Nephron (organoid): ENCODE measurements around the gene ZNF234.
"Not testable (repeated sequence)": the region's sequence is repeated elsewhere in the genome, so short reads cannot be mapped to it uniquely, and the experiment has no call there.

Source experiments
- H3K27ac Mint-ChIP-seq, 3 experiments: 2 replicates each; pipeline ENCODE4 v1.8.0; 2020; ENCODE audit warnings: mixed read lengths in 3 of 3, mild to moderate bottlenecking in 2 of 3, moderate library complexity in 1 of 3
- H3K27me3 Mint-ChIP-seq: 2 replicates; pipeline ENCODE4 v1.8.0; 2021; ENCODE audit warnings: low read depth, mild to moderate bottlenecking, moderate library complexity, mixed read lengths
- H3K36me3 Mint-ChIP-seq: 2 replicates; pipeline ENCODE4 v1.8.0; 2020; ENCODE audit warnings: low read depth, mixed read lengths
- H3K4me1 Mint-ChIP-seq: 2 replicates; pipeline ENCODE4 v1.8.0; 2020; ENCODE audit warnings: mixed read lengths
- H3K4me3 Mint-ChIP-seq, 3 experiments: 2 replicates each; pipeline ENCODE4 v1.8.0; 2020; ENCODE audit warnings: mild to moderate bottlenecking in 3 of 3, mixed read lengths in 3 of 3, moderate library complexity in 2 of 3
- H3K9me3 Mint-ChIP-seq: 2 replicates; pipeline ENCODE4 v1.8.0; 2020; ENCODE audit warnings: mixed read lengths
- TF ChIP-seq, protein P1 (sequence below), 3 experiments: fragments of 200-600 bp; sonication (generic); IDR thresholded peaks; one replicate each; pipeline ENCODE4 v1.5.0; 2021; ENCODE audit warnings: antibody characterized with exemption in 3 of 3; ENCODE audit not compliant: unreplicated experiment in 3 of 3

Gene ZNF234

GRCh38 chr19:44164673-44165512 is 23.5 kb downstream of the ZNF234 start, which contains the start of gene ZNF226:
Gene ZNF226 (plus strand): TSS chr19:44165100. CDS start chr19:44170081, 4,981 bp downstream.
- peaks cover 48% of the 10 kb centered on the region for H3K36me3 Mint-ChIP-seq
- no peaks in the 10 kb centered on the region for H3K27me3 Mint-ChIP-seq
- TF ChIP-seq, protein P1, sequence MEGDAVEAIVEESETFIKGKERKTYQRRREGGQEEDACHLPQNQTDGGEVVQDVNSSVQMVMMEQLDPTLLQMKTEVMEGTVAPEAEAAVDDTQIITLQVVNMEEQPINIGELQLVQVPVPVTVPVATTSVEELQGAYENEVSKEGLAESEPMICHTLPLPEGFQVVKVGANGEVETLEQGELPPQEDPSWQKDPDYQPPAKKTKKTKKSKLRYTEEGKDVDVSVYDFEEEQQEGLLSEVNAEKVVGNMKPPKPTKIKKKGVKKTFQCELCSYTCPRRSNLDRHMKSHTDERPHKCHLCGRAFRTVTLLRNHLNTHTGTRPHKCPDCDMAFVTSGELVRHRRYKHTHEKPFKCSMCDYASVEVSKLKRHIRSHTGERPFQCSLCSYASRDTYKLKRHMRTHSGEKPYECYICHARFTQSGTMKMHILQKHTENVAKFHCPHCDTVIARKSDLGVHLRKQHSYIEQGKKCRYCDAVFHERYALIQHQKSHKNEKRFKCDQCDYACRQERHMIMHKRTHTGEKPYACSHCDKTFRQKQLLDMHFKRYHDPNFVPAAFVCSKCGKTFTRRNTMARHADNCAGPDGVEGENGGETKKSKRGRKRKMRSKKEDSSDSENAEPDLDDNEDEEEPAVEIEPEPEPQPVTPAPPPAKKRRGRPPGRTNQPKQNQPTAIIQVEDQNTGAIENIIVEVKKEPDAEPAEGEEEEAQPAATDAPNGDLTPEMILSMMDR (IDR thresholded peaks at IDR 0.05; ENCODE audit: unreplicated experiment in 3 of 3), result no peak
- peak within 1 kb of the TSS; percentile 98 to 99 (median 99) for H3K27ac Mint-ChIP-seq
- H3K9me3 Mint-ChIP-seq, result peaks cover 55% of the 10 kb centered on the region
- peak within 1 kb of the TSS; percentile 95 to 99 (median 97) for H3K4me3 Mint-ChIP-seq
- H3K4me1 Mint-ChIP-seq, result peaks cover 20% of the 10 kb centered on the region

GRCh38 chr19:44170660-44171059 is 29.3 kb downstream of the ZNF234 start:
- Mint-ChIP-seq H3K4me1 (peaks cover 17% of the 10 kb centered on the region), H3K9me3 (peaks cover 60% of the 10 kb centered on the region), H3K36me3 (peaks cover 91% of the 10 kb centered on the region)
- H3K27ac Mint-ChIP-seq, H3K27me3 Mint-ChIP-seq, H3K4me3 Mint-ChIP-seq: not testable (repeated sequence)

GRCh38 chr19:44176590-44176989 is 35.2 kb downstream of the ZNF234 start:
- Mint-ChIP-seq H3K27me3 (no peaks in the 10 kb centered on the region), H3K27ac (no peak overlapping the region), H3K36me3 (peaks cover 78% of the 10 kb centered on the region), H3K4me1 (no peaks in the 10 kb centered on the region), H3K4me3 (no peak overlapping the region), H3K9me3 (peaks cover 75% of the 10 kb centered on the region)
- TF ChIP-seq, protein P1 (IDR thresholded peaks at IDR 0.05; ENCODE audit: unreplicated experiment in 3 of 3), result no peak

GRCh38 chr19:44180968-44181367 is 39.6 kb downstream of the ZNF234 start:
- Mint-ChIP-seq H3K9me3 (peaks cover 61% of the 10 kb centered on the region), H3K27me3 (no peaks in the 10 kb centered on the region), H3K4me1 (no peaks in the 10 kb centered on the region), H3K4me3 (no peak overlapping the region), H3K36me3 (peaks cover 38% of the 10 kb centered on the region), H3K27ac (no peak overlapping the region)
- TF ChIP-seq, protein P1 (IDR thresholded peaks at IDR 0.05; ENCODE audit: unreplicated experiment in 3 of 3), result no peak

- Mint-ChIP-seq H3K9me3 (peaks cover 50% of the 10 kb centered on the region), H3K4me1 (no peaks in the 10 kb centered on the region), H3K27ac (no peak overlapping the region), H3K36me3 (peaks cover 27% of the 10 kb centered on the region), H3K4me3 (no peak overlapping the region), H3K27me3 (no peaks in the 10 kb centered on the region)
- TF ChIP-seq, protein P1 (IDR thresholded peaks at IDR 0.05; ENCODE audit: unreplicated experiment in 3 of 3), result no peak
These were observed 40.8 kb downstream of the ZNF234 start for GRCh38 chr19:44182145-44182544.

- no peak overlapping the region for H3K4me3 Mint-ChIP-seq
- H3K27me3 Mint-ChIP-seq, result no peaks in the 10 kb centered on the region
- H3K27ac Mint-ChIP-seq, result no peak overlapping the region
- TF ChIP-seq, protein P1 (IDR thresholded peaks at IDR 0.05; ENCODE audit: unreplicated experiment in 3 of 3), result no peak
- H3K4me1 Mint-ChIP-seq, result no peaks in the 10 kb centered on the region
- peaks cover 22% of the 10 kb centered on the region for H3K36me3 Mint-ChIP-seq
- H3K9me3 Mint-ChIP-seq, result peaks cover 33% of the 10 kb centered on the region
These were observed 48.7 kb downstream of the ZNF234 start for GRCh38 chr19:44190020-44190419.
